Measurements from ENCODE around the gene TENM4.
"Not testable (repeated sequence)": the region's sequence is repeated elsewhere in the genome, so short reads cannot be mapped to it uniquely, and the experiment has no call there.

The TENM4 gene

GRCh38 chr11:78901831-78902230 is 539.0 kb downstream of the TENM4 start:
- no peak for DNase-seq (ENCODE audit: low spot score)

DNA sequence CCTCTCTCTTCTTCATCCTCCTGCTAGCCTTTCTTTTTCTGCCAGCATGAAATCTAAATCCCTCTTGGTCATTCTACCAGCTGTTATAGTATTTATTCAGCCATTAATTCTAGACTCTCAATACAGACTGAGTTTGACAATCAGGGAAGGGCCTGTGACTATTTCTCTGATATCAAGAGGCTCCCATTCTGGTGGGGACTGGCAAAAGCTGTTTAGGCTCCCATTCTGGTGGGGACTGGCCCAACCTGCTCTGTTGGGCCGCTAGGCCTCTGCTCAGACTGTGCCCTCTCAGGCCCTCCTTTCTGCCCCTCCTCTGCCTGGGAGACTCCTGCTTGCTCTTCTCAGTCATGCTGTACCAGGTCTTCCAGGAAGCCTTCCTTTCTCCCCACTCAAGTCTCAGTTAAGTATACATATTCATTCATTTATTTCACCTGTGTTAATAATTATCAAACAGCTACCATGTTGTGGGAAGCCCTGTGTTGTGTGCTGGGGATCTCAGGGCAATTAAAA is 542.5 kb downstream of the TENM4 start:
- no peak for DNase-seq (ENCODE audit: low spot score)

- DNase-seq (ENCODE audit: low spot score): no peak
These were observed 546.8 kb downstream of the TENM4 start for GRCh38 chr11:78893996-78894395.

DNA sequence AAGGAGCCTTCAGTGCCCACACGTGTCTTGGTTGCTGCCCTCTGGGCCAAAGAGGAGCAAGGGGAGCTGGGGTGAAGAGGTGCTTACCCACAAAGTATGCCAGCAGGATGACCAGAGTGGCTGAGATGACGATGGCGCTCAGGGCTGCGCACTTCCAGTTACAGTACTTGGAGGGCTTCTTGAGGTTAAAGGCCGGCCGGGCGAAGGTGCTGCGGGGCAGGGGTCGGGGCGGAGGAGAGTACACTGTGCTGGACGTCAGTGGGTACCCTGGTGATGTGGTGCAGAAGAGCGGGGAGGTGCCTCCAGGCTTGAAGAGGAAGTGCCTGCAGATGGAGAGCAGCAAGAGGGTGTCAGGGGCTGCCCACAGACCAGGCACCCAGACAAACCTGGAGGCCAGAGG is 551.1 kb downstream of the TENM4 start:
- no peak for DNase-seq (ENCODE audit: low spot score)

DNA sequence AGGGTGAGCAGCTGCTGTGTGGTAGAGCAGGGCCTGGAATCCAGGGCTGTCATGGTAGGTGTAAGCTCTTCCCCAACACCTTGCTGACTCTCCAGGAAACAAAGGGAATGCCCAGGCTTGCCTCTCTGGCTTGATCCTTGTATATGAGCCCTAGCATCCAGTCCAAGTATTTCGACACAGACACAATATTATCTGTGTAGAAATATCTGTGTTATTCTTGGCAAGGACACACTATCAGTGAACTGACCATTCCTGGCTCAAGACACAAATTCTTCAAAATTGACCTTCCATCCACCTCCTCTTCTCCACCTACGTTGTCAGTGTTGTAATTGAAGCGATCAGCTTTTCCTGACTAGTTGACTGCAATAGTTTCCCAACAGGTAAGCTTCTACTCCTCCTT is 554.2 kb downstream of the TENM4 start:
- no peak for DNase-seq (ENCODE audit: low spot score)

- no peak for DNase-seq (ENCODE audit: low spot score)
These were observed 556.1 kb downstream of the TENM4 start for GRCh38 chr11:78884761-78885160.

DNA sequence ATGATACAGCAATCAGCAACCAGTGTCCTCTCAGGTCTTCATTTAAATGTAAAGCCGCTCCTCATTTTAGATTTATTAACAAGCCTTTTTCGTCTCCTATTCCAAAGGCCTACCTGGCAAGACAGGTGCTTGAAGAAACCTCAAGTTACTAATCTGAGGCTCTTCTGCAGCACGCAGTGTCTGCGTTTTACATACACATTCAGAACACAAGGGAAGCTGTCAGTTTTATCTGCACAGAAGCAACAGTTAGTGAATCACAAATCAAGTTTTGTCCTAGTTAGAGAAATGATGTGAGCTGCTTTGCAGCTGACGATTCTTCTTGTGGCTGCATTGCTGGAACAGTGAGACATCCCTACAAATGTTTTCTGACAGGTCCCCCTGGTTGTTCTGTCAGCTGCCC is 557.3 kb downstream of the TENM4 start:
- no peak for DNase-seq (ENCODE audit: low spot score)

- DNase-seq (ENCODE audit: low spot score): not testable (repeated sequence)
These were observed 561.5 kb downstream of the TENM4 start for GRCh38 chr11:78879094-78879980.

- DNase-seq (ENCODE audit: low spot score): no peak
These were observed 562.2 kb downstream of the TENM4 start for GRCh38 chr11:78878631-78879030.

DNA sequence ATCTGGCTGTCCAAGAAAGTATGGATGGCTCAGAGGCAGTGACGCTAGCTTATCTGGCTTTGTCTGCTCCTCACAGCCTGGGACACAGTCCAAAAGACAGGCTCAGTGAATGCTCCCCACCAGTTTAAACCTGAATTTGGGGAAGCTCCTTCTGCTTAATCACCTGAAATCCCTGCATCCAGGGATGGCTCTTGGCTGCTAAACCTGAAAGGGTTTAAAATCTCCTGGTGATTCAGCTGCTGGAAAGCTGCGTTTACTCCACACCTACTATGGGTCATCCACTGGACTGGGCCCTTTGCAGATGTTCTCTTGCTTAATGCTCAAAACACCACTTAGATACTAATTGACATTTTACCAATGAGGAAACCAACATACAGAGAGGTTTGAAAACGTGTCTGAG is 564.2 kb downstream of the TENM4 start:
- no peak for DNase-seq (ENCODE audit: low spot score)

DNA sequence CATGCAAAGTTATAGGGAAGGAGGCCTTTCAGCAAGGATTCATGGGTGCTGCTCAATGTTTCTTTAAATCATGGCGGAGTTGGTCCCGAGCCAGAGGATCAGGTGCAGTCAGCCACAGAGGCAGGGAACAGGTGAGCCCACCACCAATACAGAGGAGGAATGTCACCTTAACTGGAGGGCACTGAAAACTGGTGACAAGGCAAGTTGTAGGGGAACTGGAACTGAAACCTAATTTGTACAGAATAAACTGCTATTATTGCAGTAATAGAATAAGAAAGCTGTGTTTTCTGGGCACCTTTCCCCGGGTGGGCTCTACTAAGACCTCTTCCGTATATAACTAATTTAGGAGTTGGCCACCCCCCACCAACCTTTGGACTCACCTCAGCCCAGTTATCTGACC is 570.2 kb downstream of the TENM4 start:
- DNase-seq (ENCODE audit: low spot score): no peak

GRCh38 chr11:78869293-78869692 is 571.5 kb downstream of the TENM4 start:
- no peak for DNase-seq (ENCODE audit: low spot score)

GRCh38 chr11:78868563-78868962 is 572.3 kb downstream of the TENM4 start:
- DNase-seq (ENCODE audit: low spot score): no peak

DNA sequence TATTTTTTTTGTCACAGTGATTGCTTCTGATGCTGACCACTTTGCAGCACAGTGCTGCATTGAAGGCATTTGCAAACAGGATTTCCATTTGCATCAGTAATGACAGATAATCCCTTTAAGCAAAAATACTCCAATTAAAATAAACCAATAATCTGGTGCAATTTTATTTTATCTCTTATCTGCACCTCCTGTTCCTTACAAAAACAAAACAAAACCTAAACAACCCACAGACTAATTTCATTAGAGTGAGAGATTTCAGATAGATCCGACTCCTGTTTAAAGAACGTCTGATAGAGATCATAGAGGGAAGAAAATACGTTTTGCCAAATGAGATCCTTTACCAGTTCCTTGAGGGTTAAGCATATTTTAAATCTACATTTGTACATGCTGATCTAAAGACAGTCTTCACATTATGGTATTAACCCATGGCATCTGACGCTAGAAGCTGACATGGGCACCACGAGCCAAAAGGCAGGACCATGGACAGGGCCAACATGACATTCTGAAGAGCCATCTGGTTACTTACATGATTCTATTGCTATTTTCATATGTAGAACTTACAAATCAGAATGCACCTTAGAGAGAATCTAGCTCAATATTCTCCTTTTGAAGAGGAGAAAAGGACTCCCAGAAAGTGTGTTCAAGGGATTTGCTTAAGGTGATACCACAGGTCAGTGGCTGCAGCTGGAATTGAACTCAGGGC is 580.0 kb downstream of the TENM4 start:
- peak; percentile 25 for DNase-seq (ENCODE audit: low spot score)

GRCh38 chr11:78857688-78858087 is 583.1 kb downstream of the TENM4 start:
- DNase-seq (ENCODE audit: low spot score): no peak

GRCh38 chr11:78856211-78856610 is 584.6 kb downstream of the TENM4 start:
- no peak for DNase-seq (ENCODE audit: low spot score)

DNA sequence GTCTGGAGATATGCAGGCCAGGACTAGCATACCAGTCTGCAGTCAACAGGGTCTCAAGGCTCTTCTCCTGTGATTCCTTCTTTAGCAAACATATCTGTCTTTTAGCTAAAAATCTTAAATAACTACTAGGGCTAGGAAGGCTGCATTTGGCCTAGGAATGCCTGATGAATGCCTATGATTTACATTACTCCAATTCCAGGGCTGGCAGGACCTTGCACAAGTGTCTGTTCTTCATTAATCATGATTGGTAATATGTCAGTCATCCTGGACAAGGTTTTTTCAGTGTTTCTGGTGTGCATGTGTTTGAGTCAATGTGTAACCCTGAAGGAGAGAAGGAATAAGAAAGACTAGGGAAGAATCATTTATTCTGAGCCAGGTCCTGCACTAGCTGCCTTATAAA is 585.7 kb downstream of the TENM4 start:
- DNase-seq (ENCODE audit: low spot score): no peak

- DNase-seq (ENCODE audit: low spot score): no peak
These were observed 587.3 kb downstream of the TENM4 start for GRCh38 chr11:78853521-78853920.

DNA sequence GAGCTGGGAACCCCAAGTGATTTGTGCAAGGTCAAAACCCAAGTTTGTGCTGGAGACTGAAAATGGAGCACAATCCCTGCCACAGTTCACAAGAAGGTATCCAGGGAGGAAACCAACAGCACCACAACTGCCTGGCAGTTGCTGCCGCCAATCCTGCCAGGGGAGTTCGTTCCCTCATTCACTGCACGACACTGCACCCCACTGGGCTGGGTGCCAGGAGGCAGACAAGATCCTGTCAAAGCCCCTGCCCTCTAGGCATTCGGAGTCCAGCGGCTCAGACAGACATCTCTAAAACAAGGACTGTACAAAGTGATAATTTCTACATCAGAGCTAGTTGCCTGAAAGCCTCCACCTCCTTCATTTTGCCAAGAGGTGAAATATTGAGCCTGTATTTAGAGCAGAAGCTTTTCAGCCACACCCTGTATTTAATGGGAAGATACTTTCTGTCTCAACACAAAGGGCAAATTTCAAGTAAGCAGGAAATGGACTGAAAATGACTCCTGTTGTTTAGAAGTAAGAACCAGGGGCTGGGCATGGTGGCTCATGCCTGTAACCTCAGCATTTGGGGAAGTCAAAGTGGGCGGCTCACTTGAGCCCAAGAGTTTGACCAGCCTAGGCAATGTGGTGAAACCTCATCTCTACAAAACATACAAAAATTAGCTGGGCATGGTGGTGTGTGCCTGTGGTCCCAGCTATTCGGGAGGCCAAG is 588.8 kb downstream of the TENM4 start:
- DNase-seq (ENCODE audit: low spot score): no peak

DNA sequence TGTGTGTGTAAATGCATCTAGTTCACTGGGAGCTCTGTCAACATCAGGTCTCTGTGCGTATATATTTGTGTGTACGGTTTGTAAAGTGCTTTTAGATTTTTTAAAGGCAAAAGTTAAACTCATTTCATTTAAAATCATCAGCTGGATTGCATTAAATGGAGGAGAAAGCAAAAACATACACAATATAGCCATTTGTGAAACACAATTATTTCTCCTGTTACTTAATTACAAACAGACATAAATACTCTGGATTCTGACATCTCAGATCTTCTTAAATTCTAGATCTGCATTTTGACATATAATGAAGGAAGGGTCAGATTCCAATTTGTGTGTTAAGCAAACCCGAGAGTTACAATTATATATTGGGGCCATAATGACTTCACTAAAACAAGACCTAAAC is 590.8 kb downstream of the TENM4 start:
- no peak for DNase-seq (ENCODE audit: low spot score)

DNA sequence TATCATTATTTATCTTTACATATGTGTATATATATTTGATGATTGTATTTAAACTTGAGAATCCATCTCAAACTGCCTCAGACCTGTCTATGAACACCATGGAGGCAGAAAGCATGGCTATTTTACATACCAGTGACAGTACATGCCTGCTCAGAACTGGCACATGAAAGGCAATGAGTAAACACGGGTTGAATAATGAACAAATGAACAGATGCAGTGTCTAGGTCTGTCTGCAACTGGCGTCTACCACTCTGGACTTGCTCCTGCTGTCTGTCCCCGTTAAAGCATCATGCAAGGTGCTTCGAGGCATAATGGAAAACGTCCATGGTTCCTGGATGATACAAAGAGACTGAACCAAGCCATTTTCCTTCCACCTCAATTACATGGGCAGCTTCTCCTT is 594.6 kb downstream of the TENM4 start:
- DNase-seq (ENCODE audit: low spot score): no peak

DNA sequence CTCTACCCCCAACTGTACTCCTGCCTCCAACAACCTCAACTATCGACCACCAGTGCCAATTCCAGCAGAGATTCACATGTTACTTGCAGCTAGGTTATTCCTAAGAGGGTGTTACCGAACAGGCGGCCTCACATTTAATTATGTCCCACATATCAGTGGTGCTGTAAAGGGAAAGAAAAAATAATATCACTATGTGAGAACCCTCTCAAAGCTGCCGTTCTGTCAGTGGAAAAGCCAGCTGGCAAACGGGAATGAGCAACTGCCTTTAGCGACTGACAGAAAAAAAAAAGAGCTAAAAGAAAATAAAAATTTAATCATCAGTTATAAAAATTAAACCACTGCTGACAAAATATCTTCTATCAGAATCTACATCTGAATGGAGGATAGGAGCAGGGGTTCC is 595.3 kb downstream of the TENM4 start:
- no peak for DNase-seq (ENCODE audit: low spot score)
